ENCODE results near the gene CT45A2.
"Not testable (repeated sequence)": the region's sequence is repeated elsewhere in the genome, so short reads cannot be mapped to it uniquely, and the experiment has no call there.

The CT45A2 gene

GRCh38 chrX:135819912-135820311, at the start of gene CT45A2:
CT45A2 (minus strand) TSS chrX:135820012; CDS start chrX:135816265, 3,747 bp downstream.
- DNase-seq, result not testable (repeated sequence)

DNA sequence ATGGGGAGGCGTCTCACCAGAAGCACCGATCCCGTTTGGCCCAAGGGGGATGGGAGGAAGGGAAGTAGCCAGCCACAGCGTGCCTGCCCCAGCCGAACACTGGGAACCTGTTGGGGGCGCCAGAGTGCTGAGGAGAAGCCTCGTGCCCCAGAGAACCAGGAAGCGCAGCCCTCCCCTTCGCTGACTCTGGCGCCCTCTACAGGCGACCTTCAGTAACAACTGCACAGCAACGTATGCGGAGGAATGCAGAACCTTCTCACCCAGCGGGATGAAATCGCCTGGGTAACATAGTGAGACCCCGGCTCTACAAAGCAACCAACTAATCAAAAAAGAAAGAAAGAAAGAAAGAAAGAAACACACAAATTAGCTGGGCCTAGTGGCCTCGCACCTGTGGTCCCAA, 34.6 kb upstream of the CT45A2 start, which contains the start of gene CT45A8:
Gene CT45A8 (minus strand): TSS at position 101 of the 400 bp plus-strand sequence. CDS start 3,755 bp downstream, outside the sequence.
- not testable (repeated sequence) for DNase-seq

GRCh38 chrX:135837180-135837579, 17.4 kb upstream of the CT45A2 start, which contains the start of gene CT45A7:
CT45A7 (minus strand) TSS chrX:135837280; CDS start chrX:135833533, 3,747 bp downstream.
- not testable (repeated sequence) for DNase-seq

- not testable (repeated sequence) for DNase-seq
Measured at GRCh38 chrX:135802687-135803086, 17.1 kb downstream of the CT45A2 start, which contains the start of gene CT45A6. CT45A6 (minus strand) TSS chrX:135802787; CDS start chrX:135798993, 3,794 bp downstream.

DNA sequence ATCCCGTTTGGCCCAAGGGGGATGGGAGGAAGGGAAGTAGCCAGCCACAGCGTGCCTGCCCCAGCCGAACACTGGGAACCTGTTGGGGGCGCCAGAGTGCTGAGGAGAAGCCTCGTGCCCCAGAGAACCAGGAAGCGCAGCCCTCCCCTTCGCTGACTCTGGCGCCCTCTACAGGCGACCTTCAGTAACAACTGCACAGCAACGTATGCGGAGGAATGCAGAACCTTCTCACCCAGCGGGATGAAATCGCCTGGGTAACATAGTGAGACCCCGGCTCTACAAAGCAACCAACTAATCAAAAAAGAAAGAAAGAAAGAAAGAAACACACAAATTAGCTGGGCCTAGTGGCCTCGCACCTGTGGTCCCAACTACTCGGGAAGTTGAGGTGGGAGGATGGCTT, 34.4 kb downstream of the CT45A2 start, which contains the start of gene CT45A5:
Gene CT45A5 (minus strand): TSS at position 101 of the 400 bp plus-strand sequence. CDS start 3,774 bp downstream, outside the sequence.
- not testable (repeated sequence) for DNase-seq

DNA sequence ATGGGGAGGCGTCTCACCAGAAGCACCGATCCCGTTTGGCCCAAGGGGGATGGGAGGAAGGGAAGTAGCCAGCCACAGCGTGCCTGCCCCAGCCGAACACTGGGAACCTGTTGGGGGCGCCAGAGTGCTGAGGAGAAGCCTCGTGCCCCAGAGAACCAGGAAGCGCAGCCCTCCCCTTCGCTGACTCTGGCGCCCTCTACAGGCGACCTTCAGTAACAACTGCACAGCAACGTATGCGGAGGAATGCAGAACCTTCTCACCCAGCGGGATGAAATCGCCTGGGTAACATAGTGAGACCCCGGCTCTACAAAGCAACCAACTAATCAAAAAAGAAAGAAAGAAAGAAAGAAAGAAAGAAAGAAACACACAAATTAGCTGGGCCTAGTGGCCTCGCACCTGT, 51.7 kb downstream of the CT45A2 start, which contains the start of gene CT45A3:
Gene CT45A3 (minus strand): TSS at position 101 of the 400 bp plus-strand sequence. CDS start 3,747 bp downstream, outside the sequence.
- not testable (repeated sequence) for DNase-seq
